ENCODE data around the gene PLK2. TPM values are rescaled to one million over a fixed set of nuclear protein-coding genes. Genes with fewer than 3 reads are reported as not detected.

PLK2 gene
- total RNA-seq, 6 experiments from 2014 or later = 9.3 to 54.7 (median 22.8) TPM

- Histone ChIP-seq H3K4me1 (no peaks in the 10 kb centered on the region), H3K4me3 (no peak overlapping the region), H3K36me3 (no peaks in the 10 kb centered on the region), H3K27me3 (no peaks in the 10 kb centered on the region), H3K9me3 (no peaks in the 10 kb centered on the region), H3K27ac (no peak overlapping the region)
- intact Hi-C loops (cut with DNase I) = no loop called here
- no peak for DNase-seq
- WGBS (ENCODE audit: insufficient coverage, low coverage, low lambda C conversion rate, missing lambda C conversion rate) = 72% methylated on average over 9 of the region's 10 CpGs
- TF ChIP-seq POLR2A (IDR thresholded peaks at IDR 0.05) (no peak), CTCF (IDR thresholded peaks at IDR 0.05) (no peak)
- no peak for ATAC-seq
These were observed 13.9 kb downstream of the PLK2 start for GRCh38 chr5:58446024-58446423.

- no peaks in the 10 kb centered on the region for H3K36me3 ChIP-seq
- H3K4me3 ChIP-seq = no peak overlapping the region
- DNase-seq (no peak), ATAC-seq (no peak)
- H3K4me1 ChIP-seq = no peaks in the 10 kb centered on the region
- H3K27ac ChIP-seq = no peak overlapping the region
- TF ChIP-seq CTCF (IDR thresholded peaks at IDR 0.05) (no peak), POLR2A (IDR thresholded peaks at IDR 0.05) (no peak)
- H3K9me3 ChIP-seq = no peaks in the 10 kb centered on the region
- no peaks in the 10 kb centered on the region for H3K27me3 ChIP-seq
- intact Hi-C loops (cut with DNase I) = no loop called here
These were observed 15.1 kb downstream of the PLK2 start for GRCh38 chr5:58444805-58445204.

- no peak for DNase-seq
- no peak overlapping the region for H3K4me3 ChIP-seq
- WGBS (ENCODE audit: insufficient coverage, low coverage, low lambda C conversion rate, missing lambda C conversion rate) = 33% methylated on average over 3 of the region's 3 CpGs
- no peaks in the 10 kb centered on the region for H3K27me3 ChIP-seq
- ATAC-seq = peak in 1 of 4 donors; percentile 45
- intact Hi-C loops (cut with DNase I) = no loop called here
- no peaks in the 10 kb centered on the region for H3K36me3 ChIP-seq
- TF ChIP-seq POLR2A (IDR thresholded peaks at IDR 0.05) (no peak), CTCF (IDR thresholded peaks at IDR 0.05) (no peak)
- H3K4me1 ChIP-seq = no peaks in the 10 kb centered on the region
- no peak overlapping the region for H3K27ac ChIP-seq
- H3K9me3 ChIP-seq = no peaks in the 10 kb centered on the region
These were observed 18.9 kb downstream of the PLK2 start for GRCh38 chr5:58440901-58441460.

- no peak for ATAC-seq
- H3K36me3 ChIP-seq = no peaks in the 10 kb centered on the region
These were observed 20.7 kb downstream of the PLK2 start for GRCh38 chr5:58439094-58439644.

More at GRCh38 chr5:58439094-58439644, 20.7 kb downstream of the PLK2 start:
- WGBS (ENCODE audit: insufficient coverage, low coverage, low lambda C conversion rate, missing lambda C conversion rate) = 69% methylated on average over 3 of the region's 5 CpGs
- Histone ChIP-seq H3K4me3 (no peak overlapping the region), H3K27ac (no peak overlapping the region), H3K4me1 (no peaks in the 10 kb centered on the region), H3K27me3 (no peaks in the 10 kb centered on the region), H3K9me3 (no peaks in the 10 kb centered on the region)
- intact Hi-C loops (cut with DNase I) = no loop called here
- no peak for DNase-seq
- TF ChIP-seq POLR2A (IDR thresholded peaks at IDR 0.05) = no peak
- TF ChIP-seq CTCF (IDR thresholded peaks at IDR 0.05) = no peak
